GM12878 (cell line): ENCODE measurements around the gene CAV1.

Source experiments
- CTCF ChIP-seq, 3 experiments: IDR thresholded peaks in 2 of 3; conservative IDR thresholded peaks in 1 of 3; 2 replicates each; pipeline ENCODE4 v1.5.1; 2011; ENCODE audit warnings: low read depth in 3 of 3, low read length in 3 of 3, mild to moderate bottlenecking in 3 of 3, control low read depth in 2 of 3, moderate library complexity in 2 of 3, inconsistent platforms in 1 of 3, mixed read lengths in 1 of 3; ENCODE audit not compliant: control insufficient read depth in 2 of 3, insufficient read depth in 1 of 3; ENCODE audit errors: extremely low read depth in 1 of 3
- JUNB ChIP-seq: IDR thresholded peaks from 2 replicates; pipeline ENCODE4 v1.6.1; 2016; ENCODE audit warnings: antibody characterized with exemption, mild to moderate bottlenecking
- POLR2A ChIP-seq: IDR thresholded peaks from 2 replicates; pipeline ENCODE4 v1.6.1; 2011; ENCODE audit warnings: low read depth, mild to moderate bottlenecking, low read length
- RBBP5 ChIP-seq: fragments of 200-600 bp; sonication (generic); conservative IDR thresholded peaks from 2 replicates; pipeline ENCODE4 v1.6.1; 2016
- SP1 ChIP-seq: IDR thresholded peaks from one replicate; pipeline ENCODE4 v1.6.1; 2011; ENCODE audit warnings: low read depth, low read length

GRCh38 chr7:116601426-116601825, 76.6 kb downstream of the CAV1 start:
- TF ChIP-seq SP1 (no peak), JUNB (no peak), RBBP5 (no peak), CTCF (IDR thresholded peaks at IDR 0.05 in 2 of 3, conservative IDR thresholded peaks at IDR 0.05 in 1 of 3; ENCODE audit: control insufficient read depth in 2 of 3, extremely low read depth in 1 of 3, insufficient read depth in 1 of 3, low read depth in 3 of 3, low read length in 3 of 3) (no peak), POLR2A (no peak)
